HG03095 (cell line): ENCODE measurements around the gene TMF1.

Experiments
- ATAC-seq: cut with Tn5 transposase; IDR thresholded peaks from one replicate; pipeline ENCODE4 v1.9.1; 2021; ENCODE audit warnings: moderate library complexity; ENCODE audit not compliant: unreplicated experiment

Gene TMF1

DNA sequence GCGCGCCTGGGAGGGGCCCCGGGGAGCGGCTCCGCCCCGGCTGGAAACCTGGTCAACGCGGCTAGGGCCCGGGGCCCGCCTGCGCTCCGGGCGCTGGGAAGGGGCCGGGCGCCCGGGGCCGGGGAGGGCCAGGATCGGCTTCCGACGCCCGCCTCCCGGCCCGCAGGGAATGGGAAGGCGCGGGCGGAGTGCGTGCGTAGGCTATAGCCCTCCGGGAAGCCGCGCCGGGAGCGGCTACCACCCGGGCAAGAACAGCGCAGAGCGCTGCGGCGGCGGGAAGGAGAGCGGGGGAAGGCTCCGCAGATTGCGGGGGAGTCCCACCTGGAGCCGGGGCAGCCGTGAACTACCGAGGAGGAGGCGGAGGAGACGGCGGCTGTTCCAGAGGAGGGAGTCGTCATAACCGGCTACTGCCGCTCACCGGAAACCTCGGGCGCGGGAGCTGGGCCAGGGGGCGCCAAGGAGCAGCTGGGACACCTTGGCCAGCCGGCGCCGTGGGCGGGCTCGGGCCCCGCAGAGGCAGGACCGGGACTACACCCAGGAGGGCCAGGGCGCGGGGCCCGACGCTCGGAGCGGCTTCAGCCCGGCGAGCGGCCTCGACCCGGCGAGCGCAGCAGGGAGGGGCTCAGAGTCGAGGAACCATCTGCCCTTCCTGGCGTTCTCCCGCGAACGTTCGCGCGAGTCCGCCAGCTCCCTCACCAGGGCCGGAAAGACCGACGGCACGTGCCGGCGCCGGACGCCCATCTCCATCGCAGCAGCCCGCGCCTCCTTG is 38.7 kb downstream of the TMF1 start, which contains the start of gene EOGT:
Gene EOGT, minus strand, starts transcription at position 432 of the 769 bp plus-strand sequence. CDS start 3,838 bp downstream, outside the sequence.
- peak; percentile 75 for ATAC-seq

DNA sequence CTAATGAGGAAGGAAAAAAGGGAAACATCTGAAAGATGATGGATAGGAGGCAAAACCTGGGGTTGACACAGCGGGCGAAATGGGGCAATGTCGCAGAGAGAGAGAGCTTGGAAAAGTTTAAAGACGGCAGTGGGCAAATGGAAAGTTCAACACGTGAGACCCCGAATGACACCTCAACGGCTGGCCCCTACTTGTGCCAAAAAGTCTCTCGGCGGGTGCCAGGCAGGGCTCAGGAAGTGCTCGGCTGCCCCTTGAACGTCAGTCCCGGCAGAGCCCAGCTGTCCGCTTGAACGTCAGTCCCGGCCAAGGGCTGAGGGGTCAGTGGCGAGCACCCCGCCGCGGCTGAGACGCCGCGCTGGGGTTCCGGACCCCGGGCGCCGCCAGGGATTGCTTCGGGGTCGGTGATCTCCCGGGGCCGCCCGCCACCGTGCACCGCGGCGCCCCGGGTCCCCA is 39.3 kb downstream of the TMF1 start:
- ATAC-seq = no peak

- no peak for ATAC-seq
These were observed 39.9 kb downstream of the TMF1 start for GRCh38 chr3:69012100-69012799.

- ATAC-seq = no peak
These were observed 40.9 kb downstream of the TMF1 start for GRCh38 chr3:69011096-69011730.

GRCh38 chr3:69009559-69010410 is 42.3 kb downstream of the TMF1 start:
- no peak for ATAC-seq

DNA sequence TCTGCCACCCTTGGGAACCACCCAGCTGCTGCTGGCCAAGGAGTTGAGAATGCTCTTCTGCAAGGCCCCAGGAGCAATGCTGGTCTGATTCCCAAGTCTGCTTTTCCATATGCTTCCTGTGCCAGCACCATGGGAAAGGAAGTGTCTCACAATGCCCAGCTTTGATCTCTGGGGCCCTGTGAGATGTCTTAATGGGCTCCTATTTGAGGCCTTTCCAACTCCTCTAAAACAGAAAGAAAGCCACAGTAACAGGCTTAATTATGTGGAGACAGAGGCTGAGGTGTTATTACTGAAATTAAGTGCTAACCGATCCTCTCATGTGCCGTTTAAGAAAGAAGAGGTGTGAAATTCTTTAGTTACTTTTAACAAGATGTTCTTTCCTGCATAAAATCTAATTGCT is 43.2 kb downstream of the TMF1 start:
- ATAC-seq = no peak

GRCh38 chr3:69005791-69006482 is 46.2 kb downstream of the TMF1 start:
- no peak for ATAC-seq

DNA sequence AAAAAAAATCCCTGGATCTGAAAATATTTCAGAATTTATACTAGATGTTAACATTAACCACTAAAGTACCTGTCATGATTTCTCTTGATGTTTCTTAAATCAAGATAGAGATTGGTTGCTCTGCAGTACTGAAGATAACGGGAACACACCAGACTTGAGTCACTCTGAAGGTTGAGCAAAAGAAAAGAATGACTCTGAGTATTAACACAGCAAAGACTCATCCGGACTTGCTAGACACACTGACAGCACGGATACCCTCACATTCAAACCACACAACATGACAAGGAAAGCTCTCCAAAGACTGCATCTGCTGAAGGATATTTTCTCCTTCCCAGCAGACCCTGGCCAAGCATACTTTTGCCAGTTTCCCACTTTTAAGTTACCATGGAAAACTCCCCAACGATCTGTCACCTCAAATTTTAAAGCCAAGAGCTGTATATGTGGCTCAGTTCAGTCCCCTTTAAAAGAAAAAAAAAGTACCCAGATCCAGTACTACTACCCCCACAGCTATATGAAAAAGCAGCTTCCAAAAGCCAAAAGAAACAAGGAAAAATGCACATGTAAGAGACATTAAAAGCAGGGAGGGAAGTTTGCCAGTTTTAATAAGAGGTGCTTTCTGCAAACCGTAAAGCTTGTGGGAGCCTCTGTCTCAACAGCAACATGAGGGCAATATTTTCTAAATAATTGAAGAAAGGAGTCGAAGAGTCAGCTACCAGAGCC is 46.9 kb downstream of the TMF1 start:
- ATAC-seq = no peak

GRCh38 chr3:69004138-69004537 is 48.0 kb downstream of the TMF1 start:
- no peak for ATAC-seq

- no peak for ATAC-seq
These were observed 52.5 kb downstream of the TMF1 start for GRCh38 chr3:68999605-69000004.

DNA sequence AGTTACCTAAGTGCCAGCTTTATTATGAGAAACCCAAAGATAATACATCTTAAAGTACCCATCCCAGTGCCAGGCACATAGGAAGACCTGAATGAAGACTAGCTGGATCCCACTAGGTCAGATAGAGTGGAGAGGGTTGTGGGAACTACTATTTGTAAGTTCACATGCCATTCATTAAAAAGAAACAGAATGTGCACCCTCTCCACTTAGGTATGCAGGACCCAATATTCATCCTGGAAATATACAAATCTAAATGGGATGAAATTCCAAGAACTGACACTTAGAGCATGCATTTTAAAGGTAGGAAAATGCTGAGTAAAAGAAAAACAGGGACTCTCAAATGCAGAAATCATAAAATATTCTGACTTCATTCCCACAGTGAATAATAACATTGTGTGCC is 53.0 kb downstream of the TMF1 start:
- no peak for ATAC-seq

DNA sequence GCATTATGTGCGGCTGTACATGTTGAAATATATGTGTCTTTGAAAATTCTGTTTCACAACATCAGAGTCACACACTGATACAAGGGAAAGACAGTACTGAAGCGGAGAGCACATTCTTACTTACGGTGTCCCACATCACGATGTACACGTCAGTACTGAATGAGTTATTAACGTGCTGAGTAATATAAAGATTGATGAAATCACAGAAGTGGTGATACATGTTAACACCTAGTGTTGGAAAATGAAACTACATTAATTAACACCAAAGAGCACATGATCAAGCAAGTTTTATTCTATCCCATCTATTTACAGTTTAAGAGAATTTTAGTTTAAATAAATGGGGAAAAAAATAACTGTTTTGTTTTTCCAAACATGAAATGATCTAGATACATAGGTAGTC is 54.2 kb downstream of the TMF1 start:
- ATAC-seq = no peak

DNA sequence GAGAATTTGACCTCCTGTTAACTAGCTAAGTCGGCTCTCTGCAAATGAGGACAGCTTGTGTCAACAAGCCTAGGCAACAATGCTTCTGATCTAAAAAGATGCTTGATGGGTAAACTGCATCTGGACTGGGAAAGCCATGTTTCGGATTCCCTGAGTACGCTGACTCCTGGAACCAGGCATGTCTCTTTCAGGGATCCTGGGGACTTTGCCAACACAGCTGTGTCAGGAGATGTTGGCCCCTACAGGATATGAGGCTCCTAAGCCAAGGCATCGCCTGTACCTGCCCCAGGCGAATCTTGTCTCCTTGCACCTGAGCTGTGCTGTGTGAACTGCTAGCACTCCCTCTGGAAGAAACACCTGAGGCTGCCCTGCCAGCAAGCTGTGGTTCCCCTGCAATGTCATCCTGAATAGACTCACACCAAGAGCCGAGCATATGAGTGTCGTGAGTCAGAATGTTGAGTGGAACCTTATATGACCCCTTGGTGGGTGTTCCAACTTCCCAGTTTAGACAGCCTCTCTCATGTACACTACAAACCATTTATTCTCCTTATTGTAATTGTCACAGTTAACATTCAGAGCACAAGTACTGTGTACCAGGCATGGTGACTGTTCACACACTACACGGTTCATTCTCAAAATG is 55.7 kb downstream of the TMF1 start:
- no peak for ATAC-seq

- no peak for ATAC-seq
These were observed 63.4 kb downstream of the TMF1 start for GRCh38 chr3:68988740-68989139.

DNA sequence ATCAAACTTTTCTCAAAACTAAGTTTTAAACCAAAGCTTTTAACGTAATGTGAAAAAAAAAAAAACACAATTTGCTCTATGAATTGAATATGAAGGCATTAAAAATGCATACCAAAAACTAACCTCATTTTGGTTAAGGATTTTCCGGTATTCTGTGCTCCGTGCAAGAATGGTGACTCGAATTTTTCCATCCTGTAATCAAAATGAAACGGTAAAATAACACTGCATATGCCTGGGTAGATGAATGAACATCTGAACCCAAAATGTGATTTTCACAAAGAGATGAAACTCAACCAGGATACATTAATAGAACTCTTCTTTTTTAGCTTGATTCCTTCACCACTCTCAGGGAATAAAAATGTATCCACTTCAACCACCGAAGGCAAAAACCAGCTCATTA is 64.8 kb downstream of the TMF1 start:
- no peak for ATAC-seq

DNA sequence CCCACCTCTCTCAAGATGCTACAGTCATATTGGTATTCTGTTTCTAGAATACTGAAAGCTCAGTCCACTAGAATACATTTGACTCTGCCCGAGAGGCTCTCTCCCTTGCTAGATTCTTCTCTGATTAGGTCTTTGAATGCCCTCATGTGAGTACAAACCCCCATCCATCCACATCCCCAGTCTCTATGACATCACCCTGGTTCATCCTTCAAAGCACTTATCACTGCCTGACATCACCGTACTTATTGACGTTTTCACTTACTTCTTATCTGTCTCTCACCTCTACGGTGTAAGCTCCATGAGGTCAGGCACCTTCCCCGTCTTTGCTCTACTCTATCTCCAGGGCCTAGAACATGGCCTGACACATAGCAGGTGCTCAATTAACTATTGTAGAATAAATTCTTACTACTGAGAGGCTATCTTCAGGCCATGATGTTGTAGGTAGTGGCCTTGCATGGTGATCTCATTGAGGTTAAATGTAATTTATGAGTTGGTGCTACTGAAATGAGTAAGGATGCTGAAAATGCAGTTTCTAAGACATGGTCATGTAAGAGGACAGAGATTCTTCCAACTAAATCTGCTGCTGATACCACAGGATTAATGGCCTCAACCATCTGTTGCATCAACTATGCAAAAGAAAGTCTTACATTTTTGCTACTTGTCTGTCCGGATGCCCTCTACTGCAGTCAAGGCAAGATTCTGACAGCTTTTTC is 65.5 kb downstream of the TMF1 start:
- no peak for ATAC-seq

- ATAC-seq = no peak
These were observed 66.9 kb downstream of the TMF1 start for GRCh38 chr3:68985146-68985790.

DNA sequence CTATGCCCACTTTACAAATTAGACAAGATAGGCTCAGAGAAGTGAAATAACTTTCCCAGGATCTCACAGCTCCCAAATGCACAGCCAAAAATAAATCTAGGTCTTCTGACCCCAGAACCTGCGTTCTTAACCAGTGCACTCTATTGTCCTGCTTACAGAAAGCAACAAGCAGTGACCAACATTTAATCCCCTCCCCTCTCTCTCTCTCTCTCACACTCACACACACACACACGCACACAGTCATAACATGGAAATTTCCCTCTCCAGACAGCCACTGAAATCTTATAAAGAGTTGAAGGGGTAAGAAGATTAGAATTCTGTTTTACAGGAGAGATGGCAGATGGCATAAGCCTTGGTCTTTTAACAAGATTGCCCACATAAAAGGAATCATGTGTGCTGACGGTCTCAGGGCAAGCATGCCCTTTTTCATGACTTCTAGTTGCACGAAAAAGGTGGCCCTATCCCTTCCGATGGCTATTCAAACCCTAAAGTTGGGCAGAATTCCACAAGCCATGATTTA is 68.1 kb downstream of the TMF1 start:
- no peak for ATAC-seq
